Mononuclear cell (primary cell): ENCODE data around the gene TGM4. TPM values are rescaled to one million over a fixed set of nuclear protein-coding genes. Genes with fewer than 3 reads are reported as not detected.
"Not testable (repeated sequence)": the region's sequence is repeated elsewhere in the genome, so short reads cannot be mapped to it uniquely, and the experiment has no call there.

Source experiments
- H3K27me3 ChIP-seq: 2 replicates; pipeline ENCODE4 v1.6.0; 2011; ENCODE audit warnings: low read length, control low read depth; ENCODE audit not compliant: insufficient read depth
- H3K4me1 ChIP-seq: 2 replicates; pipeline ENCODE4 v1.5.1; 2011; ENCODE audit warnings: mild to moderate bottlenecking, low read length, control low read depth; ENCODE audit not compliant: insufficient read depth
- H3K4me3 ChIP-seq: 2 replicates; pipeline ENCODE4 v1.5.1; 2011; ENCODE audit warnings: mild to moderate bottlenecking, low read length, moderate library complexity
- H3K9me3 ChIP-seq: 2 replicates; pipeline ENCODE4 v1.5.1; 2011; ENCODE audit warnings: low read depth, mild to moderate bottlenecking, control low read depth, low read length
- total RNA-seq: library from RNA; depleted of rRNA; stranded (reverse); fragments of >200 nt; gene quantifications from one replicate; pipeline ENCODE4 v1.2.3, GENCODE V29; 2012

Gene TGM4
- total RNA-seq = not detected

- Histone ChIP-seq H3K4me1 (no peaks in the 10 kb centered on the region), H3K4me3 (no peak within 1 kb of the TSS), H3K27me3 (no peaks in the 10 kb centered on the region), H3K9me3 (no peaks in the 10 kb centered on the region)
Measured at GRCh38 chr3:44874308-44874707, at the start of gene TGM4. TSS of gene TGM4 (plus strand) at chr3:44874608. CDS start at chr3:44874679, 71 bp downstream.

DNA sequence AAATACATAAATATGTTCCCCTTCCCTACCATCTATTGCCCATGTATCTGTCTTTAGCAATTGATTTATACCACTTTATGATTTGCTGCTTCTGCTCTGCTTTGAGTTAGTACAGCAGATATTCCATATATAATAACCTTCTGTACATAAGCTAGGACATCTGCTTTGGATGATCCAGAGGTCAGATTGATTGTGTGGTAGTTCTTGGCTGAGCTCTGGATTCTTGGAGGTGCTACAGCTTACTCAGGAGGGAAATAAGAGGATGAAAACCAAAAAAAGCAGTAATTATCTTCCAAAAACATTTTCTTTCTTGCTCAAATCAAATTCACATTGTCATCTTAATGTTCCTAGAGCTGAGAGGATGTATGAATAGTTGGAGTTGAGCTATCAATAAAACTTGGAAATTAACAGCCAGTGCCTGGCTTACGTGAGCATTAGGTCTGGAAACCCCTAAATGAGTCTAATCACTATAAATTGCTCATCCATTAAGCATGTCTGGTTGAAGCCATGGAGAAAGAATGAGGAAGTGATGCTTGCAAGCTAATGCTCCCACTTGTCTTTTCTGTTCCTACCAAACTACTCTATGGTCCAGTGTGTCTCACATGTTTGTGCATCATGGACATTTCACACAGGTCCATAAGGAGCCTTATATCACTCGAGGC is 49.0 kb upstream of the TGM4 start:
- Histone ChIP-seq H3K9me3 (no peaks in the 10 kb centered on the region), H3K27me3 (no peaks in the 10 kb centered on the region), H3K4me3 (no peak overlapping the region), H3K4me1 (no peaks in the 10 kb centered on the region)

- no peaks in the 10 kb centered on the region for H3K4me1 ChIP-seq
- H3K27me3 ChIP-seq = no peaks in the 10 kb centered on the region
- no peaks in the 10 kb centered on the region for H3K9me3 ChIP-seq
- no peak overlapping the region for H3K4me3 ChIP-seq
Measured at GRCh38 chr3:44827196-44827595, 47.2 kb upstream of the TGM4 start.

DNA sequence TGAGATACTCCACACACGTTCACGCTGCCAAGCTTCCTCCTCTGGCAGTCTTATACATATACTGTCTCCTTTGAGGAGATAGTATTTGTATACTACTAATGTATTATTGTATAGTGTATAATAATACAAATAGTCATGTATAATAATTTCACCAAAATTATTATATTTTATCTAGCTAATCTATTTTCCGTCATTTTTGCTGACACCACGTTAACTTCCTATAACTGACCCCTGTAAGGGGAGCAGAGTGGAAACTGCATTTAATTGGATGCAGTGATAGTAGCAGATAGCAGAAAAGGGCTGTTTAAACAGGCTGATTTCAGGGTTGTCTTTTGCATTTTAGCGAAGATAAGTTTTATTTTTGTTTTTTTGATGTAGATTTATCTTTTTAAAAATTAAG is 43.2 kb upstream of the TGM4 start:
- Histone ChIP-seq H3K27me3 (no peaks in the 10 kb centered on the region), H3K9me3 (peaks cover 7% of the 10 kb centered on the region), H3K4me1 (no peaks in the 10 kb centered on the region), H3K4me3 (no peak overlapping the region)

DNA sequence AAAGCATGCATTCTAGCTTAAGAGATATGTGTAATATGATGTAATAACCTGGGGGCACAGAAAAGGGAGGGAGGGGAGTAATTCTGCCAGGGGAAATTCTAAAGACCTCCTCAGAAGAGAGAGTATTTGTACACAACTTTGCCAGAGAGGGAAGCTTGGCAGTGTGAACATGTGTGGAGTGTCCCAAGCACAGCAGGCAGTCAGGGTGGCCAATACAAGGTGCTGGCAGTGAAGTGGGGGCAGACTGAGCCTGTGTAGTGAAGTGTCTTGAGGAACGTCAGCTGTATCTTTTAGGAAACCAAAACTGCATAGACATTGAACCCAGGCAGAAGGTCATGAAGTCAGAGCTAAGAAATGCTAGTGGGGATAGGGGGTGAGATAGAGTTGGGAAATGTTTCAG is 42.4 kb upstream of the TGM4 start:
- Histone ChIP-seq H3K4me3 (no peak overlapping the region), H3K27me3 (no peaks in the 10 kb centered on the region), H3K9me3 (peaks cover 15% of the 10 kb centered on the region), H3K4me1 (no peaks in the 10 kb centered on the region)

DNA sequence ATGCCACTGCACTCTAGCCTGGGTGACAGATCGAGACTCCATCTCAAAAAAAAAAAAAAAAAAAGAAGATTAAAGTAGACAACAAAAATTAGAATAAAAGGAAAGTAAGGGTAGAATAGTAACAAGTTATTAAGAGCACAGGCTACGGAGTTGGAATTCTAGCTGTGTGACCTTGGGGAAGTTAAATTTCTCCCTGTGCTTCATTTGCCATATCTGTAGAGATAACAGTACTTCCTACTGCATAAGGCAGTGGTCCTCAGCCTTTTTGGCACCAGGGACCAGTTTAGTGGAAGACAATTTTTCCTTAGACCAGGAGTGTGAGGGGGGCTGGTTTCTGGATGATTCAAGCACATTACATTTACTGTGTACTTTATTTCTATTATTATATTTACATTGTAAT is 41.4 kb upstream of the TGM4 start:
- no peak overlapping the region for H3K4me3 ChIP-seq
- no peaks in the 10 kb centered on the region for H3K27me3 ChIP-seq
- no peaks in the 10 kb centered on the region for H3K4me1 ChIP-seq
- peaks cover 25% of the 10 kb centered on the region for H3K9me3 ChIP-seq

- no peaks in the 10 kb centered on the region for H3K27me3 ChIP-seq
- H3K9me3 ChIP-seq = peaks cover 25% of the 10 kb centered on the region
- H3K4me3 ChIP-seq = no peak overlapping the region
- no peaks in the 10 kb centered on the region for H3K4me1 ChIP-seq
Measured at GRCh38 chr3:44833394-44833793, 41.0 kb upstream of the TGM4 start.

- Histone ChIP-seq H3K27me3 (no peaks in the 10 kb centered on the region), H3K4me3 (no peak overlapping the region), H3K9me3 (peaks cover 25% of the 10 kb centered on the region), H3K4me1 (no peaks in the 10 kb centered on the region)
Measured at GRCh38 chr3:44835684-44836083, 38.7 kb upstream of the TGM4 start.

DNA sequence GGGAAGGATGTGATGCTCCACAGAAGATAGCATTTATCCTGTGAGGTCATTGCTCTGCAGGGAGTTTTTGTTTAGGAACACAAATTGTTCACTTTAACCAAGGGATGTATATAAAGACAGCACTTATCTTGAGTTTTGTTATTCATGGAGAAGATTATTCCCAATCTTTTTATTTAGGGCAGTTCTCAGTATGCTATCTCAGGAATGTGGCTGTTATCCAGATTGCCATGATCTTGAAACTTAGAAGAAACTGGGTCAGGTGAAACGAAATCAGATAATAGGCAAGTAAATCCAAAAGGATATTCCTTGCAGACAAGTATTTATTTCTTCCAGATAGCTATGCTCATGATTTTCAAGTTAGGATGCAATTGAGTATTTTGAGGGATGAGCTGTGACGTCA is 32.0 kb upstream of the TGM4 start:
- Histone ChIP-seq H3K4me1 (no peaks in the 10 kb centered on the region), H3K9me3 (peaks cover 6% of the 10 kb centered on the region), H3K4me3 (no peak overlapping the region), H3K27me3 (no peaks in the 10 kb centered on the region)

GRCh38 chr3:44845528-44846520 is 28.6 kb upstream of the TGM4 start:
- Histone ChIP-seq H3K9me3 (no peaks in the 10 kb centered on the region), H3K4me3 (no peak overlapping the region), H3K4me1 (no peaks in the 10 kb centered on the region), H3K27me3 (no peaks in the 10 kb centered on the region)

GRCh38 chr3:44848634-44849033 is 25.8 kb upstream of the TGM4 start:
- Histone ChIP-seq H3K9me3 (no peaks in the 10 kb centered on the region), H3K4me3 (no peak overlapping the region), H3K4me1 (no peaks in the 10 kb centered on the region), H3K27me3 (no peaks in the 10 kb centered on the region)

- not testable (repeated sequence) for H3K9me3 ChIP-seq, H3K4me1 ChIP-seq, H3K4me3 ChIP-seq, H3K27me3 ChIP-seq
Measured at GRCh38 chr3:44856663-44857062, 17.7 kb upstream of the TGM4 start.

DNA sequence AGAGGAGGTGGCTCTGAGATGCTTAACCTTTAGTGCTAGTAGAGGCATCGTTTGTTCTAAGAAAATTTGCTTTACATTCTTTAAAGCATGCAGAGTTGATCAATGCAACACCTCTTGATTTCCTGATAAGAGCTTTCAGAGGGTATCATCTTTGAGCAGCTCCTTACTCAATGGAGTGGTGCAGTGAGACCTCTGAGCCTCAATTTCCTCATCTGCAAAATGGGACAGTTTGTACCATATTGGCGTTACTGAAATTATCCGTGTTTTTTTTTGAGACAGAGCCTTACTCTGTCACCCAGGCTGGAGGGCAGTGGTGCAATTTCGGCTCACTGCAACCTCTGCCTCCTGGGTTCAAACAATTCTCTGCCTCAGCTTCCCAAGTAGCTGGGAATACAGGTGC is 14.3 kb upstream of the TGM4 start:
- no peaks in the 10 kb centered on the region for H3K27me3 ChIP-seq
- peaks cover 19% of the 10 kb centered on the region for H3K4me1 ChIP-seq
- H3K9me3 ChIP-seq = no peaks in the 10 kb centered on the region

DNA sequence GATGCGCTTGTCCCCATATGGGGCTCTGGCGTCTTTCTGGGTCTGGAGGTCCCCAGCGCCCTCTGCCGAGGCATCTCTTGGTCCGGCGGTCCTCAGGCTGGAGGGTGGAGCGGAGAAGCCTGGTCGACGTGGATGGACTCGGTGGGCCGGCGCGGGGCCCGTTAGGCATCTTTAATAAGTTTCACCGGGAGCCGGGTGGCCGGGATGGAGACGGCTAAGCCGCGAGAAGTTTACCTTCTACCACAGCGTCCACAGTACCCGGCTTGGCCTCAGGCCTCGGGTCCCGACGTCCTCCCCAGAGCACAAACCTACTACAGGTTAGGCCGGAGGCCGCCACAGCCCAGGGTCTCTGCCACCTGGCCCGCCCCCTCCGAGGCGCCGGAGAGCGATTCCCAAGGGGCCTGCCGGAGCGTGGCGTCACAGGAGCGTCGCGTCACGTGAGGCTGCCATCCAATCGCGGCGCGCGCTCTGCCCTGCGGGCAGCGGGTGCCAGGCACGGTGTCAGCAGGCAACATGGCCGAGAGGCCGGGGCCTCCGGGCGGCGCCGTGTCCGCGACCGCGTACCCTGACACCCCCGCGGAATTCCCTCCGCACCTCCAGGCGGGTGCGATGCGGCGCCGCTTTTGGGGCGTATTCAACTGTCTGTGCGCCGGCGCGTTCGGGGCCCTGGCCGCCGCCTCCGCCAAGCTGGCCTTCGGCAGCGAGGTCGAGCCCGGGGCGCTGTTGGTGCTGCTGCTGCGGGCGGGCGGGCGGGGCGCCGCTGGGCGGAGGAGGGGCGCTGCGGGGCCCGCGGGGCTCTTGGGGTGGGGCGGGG is 12.8 kb upstream of the TGM4 start, which contains the start of gene TMEM42:
TMEM42 (plus strand) TSS at position 501 of the 814 bp plus-strand sequence; CDS start at position 514, 13 bp downstream.
- Histone ChIP-seq H3K9me3 (no peaks in the 10 kb centered on the region), H3K4me3 (peak within 1 kb of the TSS; percentile 60), H3K27me3 (no peaks in the 10 kb centered on the region), H3K4me1 (peaks cover 27% of the 10 kb centered on the region)

More for the DNA sequence above, 14.3 kb upstream of the TGM4 start:
- no peak overlapping the region for H3K4me3 ChIP-seq

GRCh38 chr3:44862226-44862637 is 12.2 kb upstream of the TGM4 start:
- Histone ChIP-seq H3K9me3 (no peaks in the 10 kb centered on the region), H3K4me3 (peak overlapping the region; percentile 60), H3K4me1 (peaks cover 27% of the 10 kb centered on the region), H3K27me3 (no peaks in the 10 kb centered on the region)
